ENCODE results near the gene VWA8.

The VWA8 gene

GRCh38 chr13:41774605-41775218, 186.2 kb downstream of the VWA8 start:
- Histone ChIP-seq H3K36me3 (ENCODE audit: low read depth) (0 out of 2 replicates have a peak, but pooled peaks cover 3% of the 10 kb centered on the region), H3K4me1 (ENCODE audit: insufficient read depth, poor library complexity, severe bottlenecking) (no peaks in the 10 kb centered on the region), H3K4me3 (ENCODE audit: severe bottlenecking) (no peak overlapping the region), H3K9me3 (ENCODE audit: severe bottlenecking) (no peaks in the 10 kb centered on the region), H3K27me3 (ENCODE audit: insufficient read depth, poor library complexity, severe bottlenecking) (no peaks in the 10 kb centered on the region), H3K27ac (ENCODE audit: poor library complexity, severe bottlenecking) (no peak overlapping the region)
- no peak for ATAC-seq (ENCODE audit: low read depth)
- no peak for DNase-seq (ENCODE audit: low spot score)
- TF ChIP-seq CTCF (IDR thresholded peaks at IDR 0.05; ENCODE audit: poor library complexity, severe bottlenecking) = no peak

- no peaks in the 10 kb centered on the region for H3K9me3 ChIP-seq (ENCODE audit: severe bottlenecking)
These were observed 193.1 kb downstream of the VWA8 start for GRCh38 chr13:41767801-41768200.

DNA sequence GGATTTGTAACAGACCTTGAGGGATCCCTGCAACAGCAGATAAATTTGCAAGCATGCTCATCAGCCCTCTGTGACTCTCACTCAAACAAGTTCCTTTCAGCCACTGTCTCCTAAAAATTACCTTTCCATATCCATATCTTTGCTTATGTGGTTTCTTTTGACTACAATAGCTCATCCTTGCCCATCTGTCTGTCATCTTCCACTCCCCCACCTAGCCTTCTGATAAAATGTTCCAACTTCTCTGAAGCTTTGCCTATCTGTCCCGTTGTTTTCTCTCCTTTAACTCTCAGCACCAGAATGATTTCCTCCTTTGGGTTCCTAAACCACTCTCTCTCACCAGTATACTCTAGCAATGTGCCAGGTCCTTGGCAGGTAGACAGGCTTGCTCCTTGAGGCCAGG, 194.5 kb downstream of the VWA8 start:
- Histone ChIP-seq H3K4me3 (ENCODE audit: severe bottlenecking) (no peak overlapping the region), H3K4me1 (ENCODE audit: insufficient read depth, poor library complexity, severe bottlenecking) (no peaks in the 10 kb centered on the region), H3K27ac (ENCODE audit: poor library complexity, severe bottlenecking) (no peak overlapping the region), H3K36me3 (ENCODE audit: low read depth) (peaks cover 3% of the 10 kb centered on the region; the same call in 1 of the 2 replicates), H3K27me3 (ENCODE audit: insufficient read depth, poor library complexity, severe bottlenecking) (no peaks in the 10 kb centered on the region), H3K9me3 (ENCODE audit: severe bottlenecking) (no peaks in the 10 kb centered on the region)
- no peak for TF ChIP-seq CTCF (IDR thresholded peaks at IDR 0.05; ENCODE audit: poor library complexity, severe bottlenecking)
- DNase-seq (ENCODE audit: low spot score) = no peak
- no peak for ATAC-seq (ENCODE audit: low read depth)

More at GRCh38 chr13:41767801-41768200, 193.1 kb downstream of the VWA8 start:
- Histone ChIP-seq H3K27me3 (ENCODE audit: insufficient read depth, poor library complexity, severe bottlenecking) (no peaks in the 10 kb centered on the region), H3K4me1 (ENCODE audit: insufficient read depth, poor library complexity, severe bottlenecking) (no peaks in the 10 kb centered on the region), H3K27ac (ENCODE audit: poor library complexity, severe bottlenecking) (no peak overlapping the region), H3K4me3 (ENCODE audit: severe bottlenecking) (no peak overlapping the region), H3K36me3 (ENCODE audit: low read depth) (no peaks in the 10 kb centered on the region)
- no peak for ATAC-seq (ENCODE audit: low read depth)
- TF ChIP-seq CTCF (IDR thresholded peaks at IDR 0.05; ENCODE audit: poor library complexity, severe bottlenecking) = no peak
- no peak for DNase-seq (ENCODE audit: low spot score)

GRCh38 chr13:41765813-41766212, 195.1 kb downstream of the VWA8 start:
- DNase-seq (ENCODE audit: low spot score) (no peak), ATAC-seq (ENCODE audit: low read depth) (no peak)
- Histone ChIP-seq H3K4me1 (ENCODE audit: insufficient read depth, poor library complexity, severe bottlenecking) (no peaks in the 10 kb centered on the region), H3K9me3 (ENCODE audit: severe bottlenecking) (no peaks in the 10 kb centered on the region), H3K27ac (ENCODE audit: poor library complexity, severe bottlenecking) (no peak overlapping the region), H3K27me3 (ENCODE audit: insufficient read depth, poor library complexity, severe bottlenecking) (no peaks in the 10 kb centered on the region), H3K36me3 (ENCODE audit: low read depth) (peaks cover 9% of the 10 kb centered on the region), H3K4me3 (ENCODE audit: severe bottlenecking) (no peak overlapping the region)
- no peak for TF ChIP-seq CTCF (IDR thresholded peaks at IDR 0.05; ENCODE audit: poor library complexity, severe bottlenecking)

DNA sequence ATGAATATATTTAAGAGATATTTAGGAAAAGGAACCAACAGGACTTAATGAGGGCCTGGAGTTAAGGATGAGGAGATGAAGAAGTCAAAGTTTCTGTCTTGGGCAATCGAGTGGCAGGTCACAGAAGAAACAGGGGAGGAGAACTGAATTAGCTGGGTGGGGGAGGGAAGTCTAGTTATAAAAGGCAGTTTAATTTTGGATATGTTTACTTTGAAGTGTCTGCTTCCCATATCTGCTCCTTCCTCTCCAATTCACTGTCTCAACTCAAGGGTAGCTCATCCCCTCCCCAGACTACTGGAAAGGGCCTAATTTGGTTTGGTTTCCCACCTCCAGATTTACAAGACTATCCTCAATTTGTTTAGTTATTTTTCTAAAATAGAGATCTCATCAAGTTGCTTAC, 195.9 kb downstream of the VWA8 start:
- Histone ChIP-seq H3K27ac (ENCODE audit: poor library complexity, severe bottlenecking) (no peak overlapping the region), H3K36me3 (ENCODE audit: low read depth) (peaks cover 9% of the 10 kb centered on the region), H3K27me3 (ENCODE audit: insufficient read depth, poor library complexity, severe bottlenecking) (no peaks in the 10 kb centered on the region), H3K4me1 (ENCODE audit: insufficient read depth, poor library complexity, severe bottlenecking) (no peaks in the 10 kb centered on the region), H3K4me3 (ENCODE audit: severe bottlenecking) (no peak overlapping the region), H3K9me3 (ENCODE audit: severe bottlenecking) (no peaks in the 10 kb centered on the region)
- TF ChIP-seq CTCF (IDR thresholded peaks at IDR 0.05; ENCODE audit: poor library complexity, severe bottlenecking) = no peak
- DNase-seq (ENCODE audit: low spot score) (no peak), ATAC-seq (ENCODE audit: low read depth) (no peak)
